Measurements from ENCODE around the gene PAPSS2. TPM values are rescaled to one million over a fixed set of nuclear protein-coding genes. Genes with fewer than 3 reads are reported as not detected.

The PAPSS2 gene
- total RNA-seq, 1 experiment from 2014 or later, result 14.6 TPM

GRCh38 chr10:87750001-87750671 is 90.5 kb downstream of the PAPSS2 start:
- Histone ChIP-seq H3K27ac (ENCODE audit: low read depth, low read length) (no peak overlapping the region), H4K20me1 (ENCODE audit: insufficient read depth) (peaks cover 10% of the 10 kb centered on the region), H3K9me3 (ENCODE audit: control insufficient read depth in 1 of 2, insufficient read depth in 1 of 2, low read depth in 1 of 2, low read length in 2 of 2) (no peaks in the 10 kb centered on the region), H2AFZ (ENCODE audit: low read depth, low read length, poor library complexity, severe bottlenecking) (no peak overlapping the region), H3K9me2 (ENCODE audit: insufficient read depth) (no peaks in the 10 kb centered on the region), H3K4me2 (ENCODE audit: low read length) (no peak overlapping the region), H3K36me3 (ENCODE audit: control insufficient read depth in 1 of 2, insufficient read depth in 2 of 2, low read length in 2 of 2) (peaks cover 10% of the 10 kb centered on the region in 2 experiments; a peak in 2 of 4 replicates), H3K4me3 (replicated peaks in 1 of 2; ENCODE audit: low read depth in 1 of 2, low read length in 2 of 2) (no peak overlapping the region), H3K27me3 (ENCODE audit: insufficient read depth, low read length) (no peaks in the 10 kb centered on the region), H3K79me2 (ENCODE audit: insufficient read depth, low read length) (no peaks in the 10 kb centered on the region), H3K9ac (ENCODE audit: low read length) (no peak overlapping the region), H3K4me1 (ENCODE audit: control insufficient read depth in 1 of 2, insufficient read depth in 2 of 2, low read length in 2 of 2) (peaks cover 0 to 5% of the 10 kb centered on the region in 2 experiments; a peak in 1 of 4 replicates)
- TF ChIP-seq POLR2AphosphoS5 (IDR thresholded peaks at IDR 0.05; ENCODE audit: low read depth, low read length) (peak; percentile 39; the same call in 1 of the 2 replicates), POLR2A (IDR thresholded peaks at IDR 0.05; ENCODE audit: borderline replicate concordance, extremely low read depth, insufficient read depth, insufficient read length) (no peak)
- CTCF ChIA-PET, result no interaction called here
- RAD21 ChIA-PET (ENCODE audit: low non-redundant PET in 1 of 2, low total read pairs in 2 of 2, uncharacterized antibody in 2 of 2, unreplicated experiment in 2 of 2), result no interaction called here
- ATAC-seq (peak; percentile 17; the same call in 1 of the 2 replicates), DNase-seq (ENCODE audit: low read depth, low spot score) (no peak)
- POLR2A ChIA-PET, result no interaction called here
- intact Hi-C loops (cut with micrococcal nuclease), result no loop called here
- no TSS peak for BruUV-seq (replicated peaks)

GRCh38 chr10:87750817-87751216 is 91.1 kb downstream of the PAPSS2 start:
- ChIA-PET RAD21 (ENCODE audit: low non-redundant PET in 1 of 2, low total read pairs in 2 of 2, uncharacterized antibody in 2 of 2, unreplicated experiment in 2 of 2) (no interaction called here), POLR2A (no interaction called here), CTCF (interaction anchor here (1.3 kb wide), 1 partner anchor 17 kb away, joined by 5 read pairs; no protein-coding TSS in a partner anchor)
- peaks cover 0 to 5% of the 10 kb centered on the region in 2 experiments; a peak in 1 of 4 replicates for H3K4me1 ChIP-seq (ENCODE audit: control insufficient read depth in 1 of 2, insufficient read depth in 2 of 2, low read length in 2 of 2)
- H3K9me2 ChIP-seq (ENCODE audit: insufficient read depth), result no peaks in the 10 kb centered on the region
- H3K4me3 ChIP-seq (replicated peaks in 1 of 2; ENCODE audit: low read depth in 1 of 2, low read length in 2 of 2), result no peak overlapping the region
- no peak overlapping the region for H2AFZ ChIP-seq (ENCODE audit: low read depth, low read length, poor library complexity, severe bottlenecking)
- H3K4me2 ChIP-seq (ENCODE audit: low read length), result no peak overlapping the region
- ATAC-seq (no peak), DNase-seq (ENCODE audit: low read depth, low spot score) (no peak)
- no peaks in the 10 kb centered on the region for H3K79me2 ChIP-seq (ENCODE audit: insufficient read depth, low read length)
- no peak overlapping the region for H3K9ac ChIP-seq (ENCODE audit: low read length)
- no peak for TF ChIP-seq EZH2 (IDR thresholded peaks at IDR 0.05)
- H3K27ac ChIP-seq (ENCODE audit: low read depth, low read length), result no peak overlapping the region
- no TSS peak for BruUV-seq (replicated peaks)
- no peaks in the 10 kb centered on the region for H3K27me3 ChIP-seq (ENCODE audit: insufficient read depth, low read length)
- no peaks in the 10 kb centered on the region for H3K9me3 ChIP-seq (ENCODE audit: control insufficient read depth in 1 of 2, insufficient read depth in 1 of 2, low read depth in 1 of 2, low read length in 2 of 2)
- peaks cover 10% of the 10 kb centered on the region for H4K20me1 ChIP-seq (ENCODE audit: insufficient read depth)
- intact Hi-C loops (cut with micrococcal nuclease), result no loop called here
- peaks cover 10 to 11% of the 10 kb centered on the region in 2 experiments; a peak in 2 of 4 replicates for H3K36me3 ChIP-seq (ENCODE audit: control insufficient read depth in 1 of 2, insufficient read depth in 2 of 2, low read length in 2 of 2)
